HG02840 (cell line): Measurements from ENCODE around the gene TMC1.

Experiments
- ATAC-seq: cut with Tn5 transposase; IDR thresholded peaks from one replicate; pipeline ENCODE4 v1.9.1; 2021; ENCODE audit warnings: mild to moderate bottlenecking, moderate library complexity, moderate number of reproducible peaks; ENCODE audit not compliant: unreplicated experiment, low FRiP score

TMC1 gene

GRCh38 chr9:72658703-72659102, 137.3 kb downstream of the TMC1 start:
- no peak for ATAC-seq

GRCh38 chr9:72661401-72662135, 140.2 kb downstream of the TMC1 start:
- no peak for ATAC-seq

- ATAC-seq, result no peak
These were observed 144.0 kb downstream of the TMC1 start for GRCh38 chr9:72665421-72665820.

- ATAC-seq, result no peak
These were observed 145.8 kb downstream of the TMC1 start for GRCh38 chr9:72667181-72667580.

- ATAC-seq, result no peak
These were observed 153.6 kb downstream of the TMC1 start for GRCh38 chr9:72674961-72675360.

- ATAC-seq, result no peak
These were observed 154.2 kb downstream of the TMC1 start for GRCh38 chr9:72675586-72675985.

- ATAC-seq, result no peak
These were observed 159.3 kb downstream of the TMC1 start for GRCh38 chr9:72680593-72681282.

- no peak for ATAC-seq
These were observed 159.8 kb downstream of the TMC1 start for GRCh38 chr9:72681283-72681630.

GRCh38 chr9:72684615-72685014, 163.2 kb downstream of the TMC1 start:
- no peak for ATAC-seq

GRCh38 chr9:72685911-72686310, 164.5 kb downstream of the TMC1 start:
- no peak for ATAC-seq

- ATAC-seq, result no peak
These were observed 165.9 kb downstream of the TMC1 start for GRCh38 chr9:72687331-72687730.

- no peak for ATAC-seq
These were observed 170.3 kb downstream of the TMC1 start for GRCh38 chr9:72691671-72692070.

GRCh38 chr9:72695365-72695764, 174.0 kb downstream of the TMC1 start:
- no peak for ATAC-seq

- ATAC-seq, result no peak
These were observed 175.1 kb downstream of the TMC1 start for GRCh38 chr9:72696511-72696910.

- no peak for ATAC-seq
These were observed 180.1 kb downstream of the TMC1 start for GRCh38 chr9:72701510-72701909.

GRCh38 chr9:72703574-72703973, 182.2 kb downstream of the TMC1 start:
- ATAC-seq, result no peak

- no peak for ATAC-seq
These were observed 183.4 kb downstream of the TMC1 start for GRCh38 chr9:72704688-72705375.

GRCh38 chr9:72718503-72718902, 197.1 kb downstream of the TMC1 start:
- no peak for ATAC-seq

- no peak for ATAC-seq
These were observed 199.7 kb downstream of the TMC1 start for GRCh38 chr9:72721067-72721466.

GRCh38 chr9:72726947-72727346, 205.5 kb downstream of the TMC1 start:
- no peak for ATAC-seq

GRCh38 chr9:72728031-72728770, 206.8 kb downstream of the TMC1 start:
- no peak for ATAC-seq
